SK-N-SH (cell line): Measurements from ENCODE around the gene RBMS3. TPM values are rescaled to one million over a fixed set of nuclear protein-coding genes. Genes with fewer than 3 reads are reported as not detected.

Source experiments
- CTCF ChIA-PET: fragments of 300-600, 350-600 bp; formaldehyde crosslinking; extraction: SDS; loops from one replicate; lab custom pipeline; 2021; lab: Yijun Ruan, JAX
- POLR2A ChIA-PET: fragments of 350-600 bp; sonication (Branson Sonifier 250); formaldehyde crosslinking; extraction: SDS; loops from one replicate; lab custom pipeline; 2020; ENCODE audit warnings: antibody characterized with exemption, inconsistent platforms; lab: Yijun Ruan, JAX
- DNase-seq: peaks from one replicate; pipeline ENCODE4 v3.0.0; 2012
- H2AFZ ChIP-seq: fragments of 200-600 bp; sonication (generic); 2 replicates; pipeline ENCODE4 v1.8.1; 2016; ENCODE audit warnings: antibody characterized with exemption, mild to moderate bottlenecking, low read depth
- H3F3A ChIP-seq: fragments of 200-600 bp; sonication (generic); replicated peaks from 2 replicates; pipeline ENCODE3; 2016; ENCODE audit warnings: antibody characterized with exemption, mild to moderate bottlenecking; ENCODE audit not compliant: insufficient read depth
- H3K27ac ChIP-seq, 2 experiments: fragments of 200-500 bp in 1 of 2; fragments of 200-600 bp in 1 of 2; sonication (Bioruptor generic) in 1 of 2; sonication (generic), shearing (Covaris generic) in 1 of 2; 2 replicates each; pipeline versions ENCODE4 v1.5.1 to v1.6.1; 2014 to 2016; ENCODE audit warnings: low read depth in 2 of 2, inconsistent platforms in 1 of 2, low read length in 1 of 2, mild to moderate bottlenecking in 1 of 2, mixed read lengths in 1 of 2
- H3K27me3 ChIP-seq: fragments of 200-600 bp; sonication (generic), shearing (Covaris generic); 2 replicates; pipeline ENCODE4 v1.6.1; 2016; ENCODE audit warnings: mixed run types; ENCODE audit not compliant: insufficient read depth
- H3K36me3 ChIP-seq, 2 experiments: fragments of 200-500 bp in 1 of 2; fragments of 200-600 bp in 1 of 2; sonication (Bioruptor generic) in 1 of 2; sonication (generic) in 1 of 2; replicated peaks in 1 of 2; 2 replicates each; pipeline versions ENCODE3 to v1.5.1; 2014 to 2016; ENCODE audit warnings: low read length in 1 of 2, mild to moderate bottlenecking in 1 of 2; ENCODE audit not compliant: insufficient read depth in 2 of 2, control insufficient read depth in 1 of 2
- H3K4me1 ChIP-seq, 2 experiments: fragments of 200-500 bp in 1 of 2; fragments of 200-600 bp in 1 of 2; sonication (Bioruptor generic) in 1 of 2; sonication (generic), shearing (Covaris generic) in 1 of 2; 2 replicates each; pipeline versions ENCODE4 v1.5.1 to v1.6.1; 2014 to 2016; ENCODE audit warnings: low read depth in 1 of 2, low read length in 1 of 2, mixed run types in 1 of 2; ENCODE audit not compliant: insufficient read depth in 2 of 2, control insufficient read depth in 1 of 2
- H3K4me2 ChIP-seq: fragments of 200-600 bp; sonication (generic), shearing (Covaris generic); 2 replicates; pipeline ENCODE4 v1.6.1; 2017; ENCODE audit warnings: mixed run types
- H3K4me3 ChIP-seq, 2 experiments: fragments of 200-500 bp in 1 of 2; fragments of 200-600 bp in 1 of 2; sonication (Bioruptor generic) in 1 of 2; sonication (generic), shearing (Covaris generic) in 1 of 2; 2 replicates each; pipeline versions ENCODE4 v1.5.1 to v1.8.1; 2014 to 2016; ENCODE audit warnings: low read depth in 2 of 2, inconsistent platforms in 1 of 2, low read length in 1 of 2, mild to moderate bottlenecking in 1 of 2, mixed read lengths in 1 of 2, moderate library complexity in 1 of 2
- H3K79me2 ChIP-seq: fragments of 200-600 bp; sonication (generic); 2 replicates; pipeline ENCODE4 v1.8.1; 2017; ENCODE audit warnings: mild to moderate bottlenecking; ENCODE audit not compliant: insufficient read depth
- H3K9ac ChIP-seq: fragments of 200-600 bp; sonication (generic); 2 replicates; pipeline ENCODE4 v1.6.1; 2017; ENCODE audit warnings: mixed run types
- H3K9me2 ChIP-seq: fragments of 200-600 bp; sonication (generic); 2 replicates; pipeline ENCODE4 v1.6.1; 2017; ENCODE audit warnings: mixed run types
- H3K9me3 ChIP-seq: fragments of 200-600 bp; sonication (generic); 2 replicates; pipeline ENCODE4 v1.6.1; 2017; ENCODE audit warnings: mixed run types, mild to moderate bottlenecking, moderate library complexity
- H4K20me1 ChIP-seq: fragments of 200-600 bp; sonication (generic); 2 replicates; pipeline ENCODE4 v1.6.1; 2017; ENCODE audit warnings: mild to moderate bottlenecking, mixed run types; ENCODE audit not compliant: insufficient read depth
- EP300 ChIP-seq, 2 experiments: IDR thresholded peaks; 2 replicates each; pipeline versions ENCODE4 v1.4.0 to v1.6.1; 2012; ENCODE audit warnings: borderline replicate concordance in 1 of 2, low read depth in 1 of 2, low read length in 1 of 2
- FOSL2 ChIP-seq: IDR thresholded peaks from 2 replicates; pipeline ENCODE4 v1.4.0; 2012; ENCODE audit warnings: low read depth, mild to moderate bottlenecking, moderate library complexity, borderline replicate concordance
- FOXJ3 ChIP-seq: sonication (generic); formaldehyde crosslinking; IDR thresholded peaks from 2 replicates; pipeline ENCODE4 v1.5.1; 2020; ENCODE audit warnings: mild to moderate bottlenecking, missing genetic modification reagents
- FOXM1 ChIP-seq: IDR thresholded peaks from 2 replicates; pipeline ENCODE4 v1.4.0; 2012; ENCODE audit warnings: low read depth, mild to moderate bottlenecking
- GATA2 ChIP-seq: sonication (generic); formaldehyde crosslinking; IDR thresholded peaks from 2 replicates; pipeline ENCODE4 v1.5.0; 2020; ENCODE audit warnings: mild to moderate bottlenecking, missing genetic modification reagents
- IRF3 ChIP-seq: fragments of 150-350 bp; IDR thresholded peaks from 2 replicates; pipeline ENCODE4 v1.6.1; 2016; ENCODE audit warnings: mild to moderate bottlenecking, low read depth, low read length
- JUND ChIP-seq: IDR thresholded peaks from 2 replicates; pipeline ENCODE4 v1.4.0; 2012
- MAX ChIP-seq: IDR thresholded peaks from 2 replicates; pipeline ENCODE4 v1.4.0; 2012; ENCODE audit warnings: low read depth
- MEF2A ChIP-seq: IDR thresholded peaks from 2 replicates; pipeline ENCODE4 v1.4.0; 2012; ENCODE audit warnings: low read depth, borderline replicate concordance
- NFIC ChIP-seq: IDR thresholded peaks from 2 replicates; pipeline ENCODE4 v1.4.0; 2012; ENCODE audit warnings: borderline replicate concordance
- NRF1 ChIP-seq: IDR thresholded peaks from 2 replicates; pipeline ENCODE4 v1.6.1; 2012; ENCODE audit warnings: low read depth, mild to moderate bottlenecking, low read length
- PBX3 ChIP-seq: IDR thresholded peaks from 2 replicates; pipeline ENCODE4; 2012
- RAD21 ChIP-seq: IDR thresholded peaks from 2 replicates; pipeline ENCODE4 v1.6.1; 2012; ENCODE audit warnings: mild to moderate bottlenecking, low read length
- REST ChIP-seq: IDR thresholded peaks from 2 replicates; pipeline ENCODE4 v1.6.1; 2012; ENCODE audit warnings: mild to moderate bottlenecking, low read depth, low read length, moderate library complexity
- RFX5 ChIP-seq: IDR thresholded peaks from 2 replicates; pipeline ENCODE4 v1.6.1; 2012; ENCODE audit warnings: mild to moderate bottlenecking, improper control_type of control experiment, low read length
- TCF12 ChIP-seq: IDR thresholded peaks from 2 replicates; pipeline ENCODE4 v1.4.0; 2012
- USF2 ChIP-seq: fragments of 150-350 bp; IDR thresholded peaks from 2 replicates; pipeline ENCODE4 v1.6.1; 2017; ENCODE audit warnings: antibody characterized with exemption, low read length, low read depth, borderline replicate concordance
- YY1 ChIP-seq: IDR thresholded peaks from 2 replicates; pipeline ENCODE4 v1.4.0; 2012; ENCODE audit warnings: low read depth, mild to moderate bottlenecking
- WGBS: methylation state at CpG from one replicate; pipeline ENCODE4 v1.1.6; 2017; ENCODE audit warnings: low lambda C conversion rate; 5-methylcytosine and 5-hydroxymethylcytosine counted together
- polyA plus RNA-seq, 3 experiments: library from polyadenylated mRNA; depleted of rRNA; stranded (reverse); fragments of >200 nt; gene quantifications; 2 replicates each; pipeline ENCODE4 v1.2.3, GENCODE V29; 2012

Gene RBMS3
- polyA plus RNA-seq, 1 of the 3 experiments (the other 2 are of a cell fraction): 8.2 TPM

GRCh38 chr3:29406291-29406832, 125.5 kb downstream of the RBMS3 start:
- H3K79me2 ChIP-seq: peaks cover 62% of the 10 kb centered on the region

GRCh38 chr3:29408676-29409075, 127.8 kb downstream of the RBMS3 start:
- no peak overlapping the region for H3K4me2 ChIP-seq
- peak overlapping the region in 1 of 2 experiments; percentile 78; a peak in 1 of 4 replicates for H3K27ac ChIP-seq
- H3K4me3 ChIP-seq: no peak overlapping the region
- peaks cover 22 to 33% of the 10 kb centered on the region in 2 experiments; a peak in 3 of 4 replicates for H3K4me1 ChIP-seq
- POLR2A ChIA-PET: no interaction called here
- no peak overlapping the region for H2AFZ ChIP-seq
- H4K20me1 ChIP-seq: no peaks in the 10 kb centered on the region
- peaks cover 68% of the 10 kb centered on the region for H3K79me2 ChIP-seq
- H3K9ac ChIP-seq: no peak overlapping the region
- no peaks in the 10 kb centered on the region for H3K9me3 ChIP-seq
- CTCF ChIA-PET: interaction anchor here (0.6 to 2.3 kb wide), 2 partner anchors 9 to 92 kb away, joined by 3 to 8 read pairs; no protein-coding TSS in a partner anchor
- H3K27me3 ChIP-seq: no peaks in the 10 kb centered on the region
- no peak for TF ChIP-seq EP300 (IDR thresholded peaks at IDR 0.05; ENCODE audit: borderline replicate concordance in 1 of 2, low read depth in 1 of 2, low read length in 1 of 2)
- no peak for TF ChIP-seq NFIC
- TF ChIP-seq TCF12: no peak
- no peak for TF ChIP-seq USF2
- no peak for TF ChIP-seq IRF3
- TF ChIP-seq GATA2 (CRISPR knock-in tag): no peak
- no peak for TF ChIP-seq PBX3
- no peak for TF ChIP-seq JUND
- TF ChIP-seq, all 33 proteins: peak for 0
- no peaks in the 10 kb centered on the region for H3F3A ChIP-seq
- 91% methylated on average over 3 of the region's 3 CpGs for WGBS
- H3K9me2 ChIP-seq: no peaks in the 10 kb centered on the region
- peaks cover 10 to 19% of the 10 kb centered on the region in 2 experiments for H3K36me3 ChIP-seq
- no peak for DNase-seq

More at GRCh38 chr3:29406291-29406832, 125.5 kb downstream of the RBMS3 start:
- no peaks in the 10 kb centered on the region for H3K9me3 ChIP-seq
- DNase-seq: no peak
- H4K20me1 ChIP-seq: no peaks in the 10 kb centered on the region
- no peak overlapping the region for H2AFZ ChIP-seq
- TF ChIP-seq REST (no peak), RAD21 (no peak), YY1 (no peak), FOSL2 (no peak), FOXM1 (no peak), GATA2 (CRISPR knock-in tag) (no peak), TCF12 (no peak), EP300 (IDR thresholded peaks at IDR 0.05; ENCODE audit: borderline replicate concordance in 1 of 2, low read depth in 1 of 2, low read length in 1 of 2) (no peak), RFX5 (no peak), MAX (no peak), JUND (no peak), FOXJ3 (CRISPR knock-in tag) (no peak), NRF1 (no peak), MEF2A (no peak)
- peaks cover 12 to 19% of the 10 kb centered on the region in 2 experiments for H3K36me3 ChIP-seq
- WGBS: 10% methylated on average over 1 of the region's 1 CpG
- H3K27ac ChIP-seq: peak overlapping the region in 1 of 2 experiments; percentile 89; a peak in 2 of 4 replicates
- H3F3A ChIP-seq: no peaks in the 10 kb centered on the region
- no peak overlapping the region for H3K4me3 ChIP-seq
- no peaks in the 10 kb centered on the region for H3K9me2 ChIP-seq
- ChIA-PET POLR2A (no interaction called here), CTCF (interaction anchor here (1.3 kb wide), 1 partner anchor 8 kb away, joined by 3 read pairs; no protein-coding TSS in a partner anchor)
- peak overlapping the region; percentile 23; the same call in 1 of the 2 replicates for H3K9ac ChIP-seq
- H3K27me3 ChIP-seq: no peaks in the 10 kb centered on the region
- peaks cover 22 to 25% of the 10 kb centered on the region in 2 experiments; a peak in 3 of 4 replicates for H3K4me1 ChIP-seq
- H3K4me2 ChIP-seq: peak overlapping the region; percentile 41
